ENCODE measurements around the gene CCDC196.

Gene CCDC196

GRCh38 chr14:66485910-66486421, at the start of gene CCDC196:
Gene CCDC196 (plus strand): TSS chr14:66486371. CDS start chr14:66486503, 132 bp downstream.
- no peak for DNase-seq (ENCODE audit: low read depth)

- DNase-seq (ENCODE audit: low read depth): no peak
These were observed 45.4 kb upstream of the CCDC196 start for GRCh38 chr14:66440801-66441200.

GRCh38 chr14:66442953-66443571, 43.1 kb upstream of the CCDC196 start:
- DNase-seq (ENCODE audit: low read depth): no peak

- no peak for DNase-seq (ENCODE audit: low read depth)
These were observed 42.4 kb upstream of the CCDC196 start for GRCh38 chr14:66443785-66444184.

- DNase-seq (ENCODE audit: low read depth): no peak
These were observed 41.8 kb upstream of the CCDC196 start for GRCh38 chr14:66444271-66444927.

GRCh38 chr14:66445936-66446335, 40.2 kb upstream of the CCDC196 start:
- no peak for DNase-seq (ENCODE audit: low read depth)

- no peak for DNase-seq (ENCODE audit: low read depth)
These were observed 32.7 kb upstream of the CCDC196 start for GRCh38 chr14:66453469-66453868.

- DNase-seq (ENCODE audit: low read depth): no peak
These were observed 26.6 kb upstream of the CCDC196 start for GRCh38 chr14:66459603-66460002.

- DNase-seq (ENCODE audit: low read depth): no peak
These were observed 21.9 kb upstream of the CCDC196 start for GRCh38 chr14:66464261-66464660.

GRCh38 chr14:66468778-66469367, 17.3 kb upstream of the CCDC196 start:
- DNase-seq (ENCODE audit: low read depth): no peak

GRCh38 chr14:66471584-66471983, 14.6 kb upstream of the CCDC196 start:
- no peak for DNase-seq (ENCODE audit: low read depth)

GRCh38 chr14:66472251-66472650, 13.9 kb upstream of the CCDC196 start:
- no peak for DNase-seq (ENCODE audit: low read depth)

GRCh38 chr14:66473223-66473622, 12.9 kb upstream of the CCDC196 start:
- DNase-seq (ENCODE audit: low read depth): no peak

- DNase-seq (ENCODE audit: low read depth): no peak
These were observed 9.2 kb upstream of the CCDC196 start for GRCh38 chr14:66476964-66477363.

- DNase-seq (ENCODE audit: low read depth): no peak
These were observed 8.6 kb upstream of the CCDC196 start for GRCh38 chr14:66477567-66477966.

GRCh38 chr14:66482873-66483272, 3.3 kb upstream of the CCDC196 start:
- DNase-seq (ENCODE audit: low read depth): no peak

GRCh38 chr14:66483322-66483721, 2.8 kb upstream of the CCDC196 start:
- no peak for DNase-seq (ENCODE audit: low read depth)

GRCh38 chr14:66485029-66485428, 1.1 kb upstream of the CCDC196 start:
- no peak for DNase-seq (ENCODE audit: low read depth)

- DNase-seq (ENCODE audit: low read depth): no peak
These were observed 993 bp downstream of the CCDC196 start for GRCh38 chr14:66487164-66487563.

- DNase-seq (ENCODE audit: low read depth): no peak
These were observed 4.3 kb downstream of the CCDC196 start for GRCh38 chr14:66490143-66491111.

- no peak for DNase-seq (ENCODE audit: low read depth)
These were observed 7.6 kb downstream of the CCDC196 start for GRCh38 chr14:66493750-66494149.

Measured in stimulated activated CD8-positive, alpha-beta memory T cell treated with anti-CD3 and anti-CD28 coated beads, Interleukin-4, amount 100 ng/mL, for 24 hours (primary cell).